Body of pancreas (tissue), 4 donors: Measurements from ENCODE around the gene SLC22A15.

ENCODE experiments used
- POLR2A ChIP-seq, 3 donors: fragments of 450-650 bp; IDR thresholded peaks; one replicate each; pipeline ENCODE4 v1.6.1; 2016; ENCODE audit warnings: antibody characterized with exemption in 3 of 3, mild to moderate bottlenecking in 2 of 3
- TF ChIP-seq, protein P1 (sequence below), 7 experiments: fragments of 450-650 bp in 4 of 7; fragments of 200-600 bp in 3 of 7; sonication (generic) in 3 of 7; IDR thresholded peaks; one replicate each; pipeline ENCODE4 v1.5.1; 2016 to 2019; ENCODE audit warnings: antibody characterized with exemption in 7 of 7

DNA sequence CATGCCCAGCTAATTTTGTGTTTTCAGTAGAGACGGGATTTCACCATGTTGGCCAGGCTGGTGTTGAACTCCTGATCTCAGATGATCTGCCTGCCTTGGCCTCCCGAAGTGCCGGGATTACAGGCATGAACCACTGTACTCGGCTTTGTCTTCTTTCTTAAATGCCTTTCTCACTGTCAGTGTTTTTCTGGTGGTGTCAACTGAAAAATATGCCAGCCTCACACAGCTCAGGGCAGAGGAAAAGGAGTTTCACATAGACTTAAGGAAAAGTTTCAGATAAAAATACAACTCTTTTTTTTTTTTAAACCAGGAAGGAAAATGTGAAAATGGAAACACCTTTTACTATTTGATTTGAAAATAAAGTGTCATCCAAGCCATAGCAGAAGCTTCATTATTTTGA lies 130.3 kb downstream of the SLC22A15 start:
- TF ChIP-seq, protein P1, sequence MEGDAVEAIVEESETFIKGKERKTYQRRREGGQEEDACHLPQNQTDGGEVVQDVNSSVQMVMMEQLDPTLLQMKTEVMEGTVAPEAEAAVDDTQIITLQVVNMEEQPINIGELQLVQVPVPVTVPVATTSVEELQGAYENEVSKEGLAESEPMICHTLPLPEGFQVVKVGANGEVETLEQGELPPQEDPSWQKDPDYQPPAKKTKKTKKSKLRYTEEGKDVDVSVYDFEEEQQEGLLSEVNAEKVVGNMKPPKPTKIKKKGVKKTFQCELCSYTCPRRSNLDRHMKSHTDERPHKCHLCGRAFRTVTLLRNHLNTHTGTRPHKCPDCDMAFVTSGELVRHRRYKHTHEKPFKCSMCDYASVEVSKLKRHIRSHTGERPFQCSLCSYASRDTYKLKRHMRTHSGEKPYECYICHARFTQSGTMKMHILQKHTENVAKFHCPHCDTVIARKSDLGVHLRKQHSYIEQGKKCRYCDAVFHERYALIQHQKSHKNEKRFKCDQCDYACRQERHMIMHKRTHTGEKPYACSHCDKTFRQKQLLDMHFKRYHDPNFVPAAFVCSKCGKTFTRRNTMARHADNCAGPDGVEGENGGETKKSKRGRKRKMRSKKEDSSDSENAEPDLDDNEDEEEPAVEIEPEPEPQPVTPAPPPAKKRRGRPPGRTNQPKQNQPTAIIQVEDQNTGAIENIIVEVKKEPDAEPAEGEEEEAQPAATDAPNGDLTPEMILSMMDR (IDR thresholded peaks at IDR 0.05) = no peak
- TF ChIP-seq POLR2A (IDR thresholded peaks at IDR 0.05) = no peak
